ENCODE data around the gene SH2D1A.

Gene SH2D1A

GRCh38 chrX:124395145-124395880 lies 49.0 kb downstream of the SH2D1A start:
- TF ChIP-seq CTCF (conservative IDR thresholded peaks at IDR 0.05; ENCODE audit: low read length) (no peak), EZH2phosphoT487 (IDR thresholded peaks at IDR 0.05; ENCODE audit: borderline replicate concordance) (no peak)
- Histone ChIP-seq H2AFZ (ENCODE audit: low read length) (no peak overlapping the region), H3K79me2 (ENCODE audit: insufficient read depth, low read length) (no peaks in the 10 kb centered on the region), H3K27me3 (ENCODE audit: insufficient read depth, low read length, poor library complexity, severe bottlenecking) (no peaks in the 10 kb centered on the region), H3K9me3 (ENCODE audit: insufficient read depth, low read depth, low read length) (no peaks in the 10 kb centered on the region), H3K4me2 (ENCODE audit: low read depth, low read length, poor library complexity, severe bottlenecking) (peak overlapping the region; percentile 87), H4K20me1 (ENCODE audit: insufficient read depth, low read length, poor library complexity, severe bottlenecking) (no peaks in the 10 kb centered on the region), H3K4me1 (ENCODE audit: insufficient read depth, low read length, poor library complexity, severe bottlenecking) (peaks cover 46% of the 10 kb centered on the region), H3K36me3 (ENCODE audit: insufficient read depth, low read length) (no peaks in the 10 kb centered on the region), H3F3A (ENCODE audit: low read depth) (peaks cover 10% of the 10 kb centered on the region; the same call in 1 of the 2 replicates), H3K9me2 (replicated peaks; ENCODE audit: low read depth, low read length) (no peaks in the 10 kb centered on the region), H3K4me3 (ENCODE audit: low read length, poor library complexity, severe bottlenecking) (peak overlapping the region; percentile 68), H3K9ac (ENCODE audit: low read depth, low read length, poor library complexity, severe bottlenecking) (peak overlapping the region; percentile 76)

DNA sequence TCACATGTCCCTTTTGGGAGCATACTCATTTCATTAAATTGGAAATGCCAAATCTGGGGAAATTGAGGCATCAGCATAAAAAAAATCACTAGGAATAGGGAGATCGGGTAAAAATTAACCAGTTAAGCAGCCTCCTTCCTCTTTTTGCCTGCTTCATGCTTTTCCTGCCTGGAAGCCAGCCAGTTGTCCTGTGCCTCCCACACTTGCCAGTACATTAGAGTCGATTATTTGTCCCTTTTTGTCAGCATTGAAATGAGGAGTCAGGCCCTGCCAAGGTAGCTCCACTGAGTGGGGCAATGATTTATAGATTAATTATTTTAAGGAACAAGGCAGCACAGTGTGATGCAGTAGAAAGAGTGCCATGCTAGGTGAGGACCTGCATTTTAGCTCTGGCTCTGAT lies 55.3 kb downstream of the SH2D1A start:
- H3K9ac ChIP-seq (ENCODE audit: low read depth, low read length, poor library complexity, severe bottlenecking) = no peak overlapping the region
- H3K79me2 ChIP-seq (ENCODE audit: insufficient read depth, low read length) = no peaks in the 10 kb centered on the region
- H3K27me3 ChIP-seq (ENCODE audit: insufficient read depth, low read length, poor library complexity, severe bottlenecking) = no peaks in the 10 kb centered on the region
- H3K4me1 ChIP-seq (ENCODE audit: insufficient read depth, low read length, poor library complexity, severe bottlenecking) = peaks cover 7% of the 10 kb centered on the region
- H2AFZ ChIP-seq (ENCODE audit: low read length) = no peak overlapping the region
- no peak overlapping the region for H3K4me2 ChIP-seq (ENCODE audit: low read depth, low read length, poor library complexity, severe bottlenecking)
- H3F3A ChIP-seq (ENCODE audit: low read depth) = peaks cover 1% of the 10 kb centered on the region; the same call in 1 of the 2 replicates
- no peaks in the 10 kb centered on the region for H3K36me3 ChIP-seq (ENCODE audit: insufficient read depth, low read length)
- no peaks in the 10 kb centered on the region for H3K9me3 ChIP-seq (ENCODE audit: insufficient read depth, low read depth, low read length)
- TF ChIP-seq EZH2phosphoT487 (IDR thresholded peaks at IDR 0.05; ENCODE audit: borderline replicate concordance) (no peak), CTCF (conservative IDR thresholded peaks at IDR 0.05; ENCODE audit: low read length) (no peak)
- H4K20me1 ChIP-seq (ENCODE audit: insufficient read depth, low read length, poor library complexity, severe bottlenecking) = no peaks in the 10 kb centered on the region
- H3K9me2 ChIP-seq (replicated peaks; ENCODE audit: low read depth, low read length) = no peaks in the 10 kb centered on the region
- no peak overlapping the region for H3K4me3 ChIP-seq (ENCODE audit: low read length, poor library complexity, severe bottlenecking)

GRCh38 chrX:124405868-124406267 lies 59.5 kb downstream of the SH2D1A start:
- Histone ChIP-seq H3K9me2 (replicated peaks; ENCODE audit: low read depth, low read length) (no peaks in the 10 kb centered on the region), H3K4me1 (ENCODE audit: insufficient read depth, low read length, poor library complexity, severe bottlenecking) (no peaks in the 10 kb centered on the region), H2AFZ (ENCODE audit: low read length) (no peak overlapping the region)

More at GRCh38 chrX:124405868-124406267, 59.5 kb downstream of the SH2D1A start:
- H4K20me1 ChIP-seq (ENCODE audit: insufficient read depth, low read length, poor library complexity, severe bottlenecking) = no peaks in the 10 kb centered on the region
- H3K36me3 ChIP-seq (ENCODE audit: insufficient read depth, low read length) = no peaks in the 10 kb centered on the region
- TF ChIP-seq CTCF (conservative IDR thresholded peaks at IDR 0.05; ENCODE audit: low read length) = no peak
- H3K4me3 ChIP-seq (ENCODE audit: low read length, poor library complexity, severe bottlenecking) = no peak overlapping the region
- H3K9ac ChIP-seq (ENCODE audit: low read depth, low read length, poor library complexity, severe bottlenecking) = no peak overlapping the region
- no peaks in the 10 kb centered on the region for H3F3A ChIP-seq (ENCODE audit: low read depth)
- no peaks in the 10 kb centered on the region for H3K79me2 ChIP-seq (ENCODE audit: insufficient read depth, low read length)
- no peak overlapping the region for H3K4me2 ChIP-seq (ENCODE audit: low read depth, low read length, poor library complexity, severe bottlenecking)
- no peaks in the 10 kb centered on the region for H3K9me3 ChIP-seq (ENCODE audit: insufficient read depth, low read depth, low read length)
- no peaks in the 10 kb centered on the region for H3K27me3 ChIP-seq (ENCODE audit: insufficient read depth, low read length, poor library complexity, severe bottlenecking)
